Left lung (tissue), 10 donors: ENCODE data around the gene SMTNL2. TPM values are rescaled to one million over a fixed set of nuclear protein-coding genes. Genes with fewer than 3 reads are reported as not detected.
"Not testable (repeated sequence)": the region's sequence is repeated elsewhere in the genome, so short reads cannot be mapped to it uniquely, and the experiment has no call there.

Experiments used
- ATAC-seq: fragments of 200-7000 bp; cut with Tn5 transposase; one replicate; pipeline ENCODE4 v1.9.1; 2020; ENCODE audit warnings: moderate library complexity
- DNase-seq, 4 donors: peaks; one replicate each; pipeline ENCODE4 v3.0.0-alpha.2; 2013 to 2020
- H3K27ac ChIP-seq, 2 donors: fragments of 200-600 bp; sonication (generic) in 1 of 2; one replicate each; pipeline versions ENCODE4 v1.5.0 to v1.8.0; 2020 to 2021
- H3K27me3 ChIP-seq, 2 donors: fragments of 200-600 bp; sonication (generic) in 1 of 2; one replicate each; pipeline versions ENCODE4 v1.5.0 to v1.8.0; 2020 to 2021
- H3K36me3 ChIP-seq, 2 donors: fragments of 200-600 bp; sonication (generic) in 1 of 2; one replicate each; pipeline versions ENCODE4 v1.5.0 to v1.8.0; 2020 to 2021
- H3K4me1 ChIP-seq, 2 donors: fragments of 200-600 bp; one replicate each; pipeline ENCODE4 v1.8.0; 2021
- H3K4me3 ChIP-seq, 2 donors: fragments of 200-600 bp; sonication (generic) in 1 of 2; one replicate each; pipeline versions ENCODE4 v1.5.0 to v1.8.0; 2020 to 2021; ENCODE audit warnings: mild to moderate bottlenecking in 1 of 2
- H3K9me3 ChIP-seq, 2 donors: fragments of 200-600 bp; sonication (generic) in 1 of 2; one replicate each; pipeline versions ENCODE4 v1.5.0 to v1.8.0; 2020 to 2021
- intact Hi-C, 2 donors: fragments of 100-400 bp; cut with DNase I; formaldehyde crosslinking; loops; one replicate each; pipeline versions ENCODE4 v1.11.2 to v1.14.2; 2022
- polyA plus RNA-seq, 6 donors: library from polyadenylated mRNA; unstranded; fragments of 120-200 nt; gene quantifications; one replicate each; pipeline ENCODE4 v1.2.1, GENCODE V29; 2013; ENCODE audit not compliant: insufficient read length in 6 of 6
- total RNA-seq, 2 donors: library from RNA; stranded (reverse); fragmentation: NEBNext Ultra II Directional; extraction: Animal tissue kit (Norgen Biotek cat#: 25700); gene quantifications; one replicate each; pipeline ENCODE4 v1.2.1, GENCODE V29; 2021
- TF ChIP-seq, protein P1 (sequence below), 2 donors: fragments of 200-600 bp; sonication (generic) in 1 of 2; IDR thresholded peaks; one replicate each; pipeline versions ENCODE4 v1.5.0 to v1.8.0; 2021; ENCODE audit warnings: antibody characterized with exemption in 2 of 2
- donor health status: DM: no; HTN: yes; CAD: no.
- donor health status: DM: no; HTN: no; CAD: no.

The SMTNL2 gene
- total and polyA plus RNA-seq, 8 donors, result 5.5 to 25.8 (median 21.2) TPM

DNA sequence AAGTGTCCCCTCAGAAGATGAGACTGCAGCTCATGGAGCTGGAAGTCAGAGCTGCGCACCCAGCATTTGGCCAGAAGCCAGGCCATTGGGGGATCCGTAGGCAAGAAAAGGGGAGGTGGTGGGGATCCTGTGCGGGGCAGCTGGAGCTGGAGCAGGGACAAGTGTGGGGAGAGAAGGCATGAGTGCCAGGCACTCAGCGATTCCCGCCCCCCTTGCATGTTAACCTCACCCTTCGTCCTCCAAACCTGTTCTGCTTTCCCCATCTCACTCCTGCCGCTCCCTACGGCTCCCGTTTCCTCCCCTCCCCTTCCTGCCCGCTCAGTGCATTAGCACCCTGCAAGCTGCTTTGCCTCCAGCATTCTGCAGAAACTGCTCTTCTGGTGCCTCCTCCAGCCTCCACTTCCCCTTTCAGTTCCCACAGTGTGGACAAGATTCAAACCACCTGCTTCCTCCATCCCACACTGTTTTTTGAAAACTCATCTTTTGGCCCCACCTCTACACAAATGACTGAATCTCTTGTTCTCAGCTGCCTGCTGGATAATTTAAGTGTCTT, 51.6 kb downstream of the SMTNL2 start:
- Histone ChIP-seq H3K9me3 (no peaks in the 10 kb centered on the region), H3K27me3 (peaks cover 11 to 74% of the 10 kb centered on the region in 2 donors), H3K27ac (no peak overlapping the region), H3K4me3 (no peak overlapping the region), H3K4me1 (peaks cover 0 to 22% of the 10 kb centered on the region in 2 donors), H3K36me3 (no peaks in the 10 kb centered on the region)
- TF ChIP-seq, protein P1, sequence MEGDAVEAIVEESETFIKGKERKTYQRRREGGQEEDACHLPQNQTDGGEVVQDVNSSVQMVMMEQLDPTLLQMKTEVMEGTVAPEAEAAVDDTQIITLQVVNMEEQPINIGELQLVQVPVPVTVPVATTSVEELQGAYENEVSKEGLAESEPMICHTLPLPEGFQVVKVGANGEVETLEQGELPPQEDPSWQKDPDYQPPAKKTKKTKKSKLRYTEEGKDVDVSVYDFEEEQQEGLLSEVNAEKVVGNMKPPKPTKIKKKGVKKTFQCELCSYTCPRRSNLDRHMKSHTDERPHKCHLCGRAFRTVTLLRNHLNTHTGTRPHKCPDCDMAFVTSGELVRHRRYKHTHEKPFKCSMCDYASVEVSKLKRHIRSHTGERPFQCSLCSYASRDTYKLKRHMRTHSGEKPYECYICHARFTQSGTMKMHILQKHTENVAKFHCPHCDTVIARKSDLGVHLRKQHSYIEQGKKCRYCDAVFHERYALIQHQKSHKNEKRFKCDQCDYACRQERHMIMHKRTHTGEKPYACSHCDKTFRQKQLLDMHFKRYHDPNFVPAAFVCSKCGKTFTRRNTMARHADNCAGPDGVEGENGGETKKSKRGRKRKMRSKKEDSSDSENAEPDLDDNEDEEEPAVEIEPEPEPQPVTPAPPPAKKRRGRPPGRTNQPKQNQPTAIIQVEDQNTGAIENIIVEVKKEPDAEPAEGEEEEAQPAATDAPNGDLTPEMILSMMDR (IDR thresholded peaks at IDR 0.05), result no peak
- intact Hi-C loops, result no loop called here
- DNase-seq, result peak in 1 of 4 donors; percentile 43
- peak; percentile 56 for ATAC-seq

DNA sequence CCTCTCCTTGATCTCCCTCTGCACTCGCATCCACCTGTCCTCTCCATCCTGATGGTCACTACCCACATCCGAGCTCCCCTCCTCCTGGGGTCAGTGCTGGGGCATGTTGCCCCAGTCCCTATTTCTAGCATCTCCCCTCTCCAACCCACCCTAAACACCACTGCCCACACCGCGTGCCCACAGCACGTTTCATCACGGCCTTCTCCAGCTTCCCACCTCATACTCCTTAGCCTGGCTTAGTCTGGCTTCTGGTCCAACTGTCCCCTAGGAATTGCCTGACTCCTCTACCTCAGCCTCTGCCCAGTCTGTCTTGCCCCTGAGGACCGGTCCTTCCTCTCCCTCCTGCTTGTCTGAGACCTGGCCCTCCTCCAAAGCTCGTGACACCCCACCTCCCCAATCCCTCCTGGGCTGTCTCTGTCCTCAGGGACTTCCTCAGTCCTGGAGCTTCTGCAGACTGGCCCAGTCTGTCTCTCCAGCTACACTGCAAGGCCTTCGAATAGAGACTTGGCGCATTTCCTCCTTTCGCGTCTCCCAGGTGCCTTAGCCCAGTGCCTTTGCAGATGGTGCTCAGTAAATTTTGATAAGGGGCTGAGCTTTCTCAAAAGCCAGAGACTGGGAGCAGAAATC, 52.3 kb downstream of the SMTNL2 start:
- Histone ChIP-seq H3K4me3 (no peak overlapping the region), H3K9me3 (no peaks in the 10 kb centered on the region), H3K4me1 (peaks cover 0 to 28% of the 10 kb centered on the region in 2 donors), H3K36me3 (no peaks in the 10 kb centered on the region), H3K27me3 (peaks cover 18 to 78% of the 10 kb centered on the region in 2 donors), H3K27ac (no peak overlapping the region)
- intact Hi-C loops, result no loop called here
- DNase-seq (no peak), ATAC-seq (no peak)
- TF ChIP-seq, protein P1 (IDR thresholded peaks at IDR 0.05), result no peak

DNA sequence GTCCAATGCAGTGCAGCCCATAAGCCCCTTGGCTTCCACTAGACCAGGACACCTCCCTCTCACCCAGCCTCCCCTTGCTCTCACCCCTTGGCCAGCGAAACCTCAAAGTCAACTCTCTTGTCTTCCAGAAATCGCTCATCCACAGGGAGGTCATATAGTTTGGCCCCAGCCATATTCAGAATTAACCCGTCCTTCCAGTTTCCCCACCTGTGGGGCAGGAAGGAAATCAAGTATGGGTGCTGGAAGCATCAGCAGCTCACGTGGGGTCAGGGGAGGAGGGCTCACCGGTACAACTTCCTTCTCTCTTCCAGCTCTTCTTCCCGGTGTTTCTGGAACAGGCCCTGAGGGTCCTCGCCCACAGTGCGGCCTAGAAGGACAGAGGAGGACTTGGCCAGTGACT, 54.4 kb downstream of the SMTNL2 start:
- ATAC-seq, result not testable (repeated sequence)

DNA sequence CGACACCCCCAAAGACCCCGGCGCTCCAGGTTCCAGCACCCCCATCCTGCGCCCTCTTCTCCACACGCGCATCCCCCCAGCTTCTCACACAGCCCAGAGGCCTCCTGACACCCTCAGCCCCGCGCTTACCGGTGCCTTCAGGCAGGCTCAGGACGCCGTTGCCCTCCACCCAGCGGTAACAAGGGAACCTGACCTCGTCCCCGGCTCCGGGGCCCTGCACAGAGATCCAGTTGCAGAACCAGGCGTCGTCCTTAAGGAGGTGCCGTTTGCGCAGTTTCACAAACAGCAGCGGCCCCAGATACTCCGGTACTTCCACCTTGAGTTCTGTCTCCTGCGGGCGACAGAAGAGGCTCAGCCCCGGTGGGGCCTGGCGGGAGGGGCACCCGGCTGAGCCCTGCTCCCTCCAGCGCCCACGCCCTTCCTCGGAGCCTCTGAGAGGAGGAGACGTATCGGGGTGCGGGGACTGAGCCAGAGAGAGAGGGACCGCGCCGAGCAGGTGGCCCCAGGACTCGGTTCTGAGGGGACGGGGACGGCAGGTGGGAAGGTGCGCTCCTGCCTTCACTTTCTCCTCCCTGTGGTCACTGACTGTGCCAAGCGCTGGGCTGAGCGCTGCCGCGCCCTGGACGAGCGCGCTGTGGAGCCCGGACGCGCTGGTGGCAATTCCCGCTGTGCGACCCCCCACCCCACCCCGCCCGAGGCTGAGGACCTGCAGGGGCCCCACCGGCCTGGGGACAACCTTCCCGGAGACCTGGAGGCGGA, 55.2 kb downstream of the SMTNL2 start:
- H3K36me3 ChIP-seq, intact Hi-C loops, H3K9me3 ChIP-seq, H3K4me3 ChIP-seq, H3K27ac ChIP-seq: not testable (repeated sequence)
- DNase-seq (peak in 1 of 4 donors; percentile 68), ATAC-seq (peak; percentile 47)
- Histone ChIP-seq H3K4me1 (peaks cover 0 to 29% of the 10 kb centered on the region in 2 donors), H3K27me3 (peaks cover 34 to 95% of the 10 kb centered on the region in 2 donors)

More for the DNA sequence above, 54.4 kb downstream of the SMTNL2 start:
- H3K36me3 ChIP-seq, DNase-seq, intact Hi-C loops, H3K27ac ChIP-seq, H3K4me3 ChIP-seq, H3K9me3 ChIP-seq: not testable (repeated sequence)
- H3K27me3 ChIP-seq, result peaks cover 34 to 93% of the 10 kb centered on the region in 2 donors
- H3K4me1 ChIP-seq, result peaks cover 0 to 29% of the 10 kb centered on the region in 2 donors

DNA sequence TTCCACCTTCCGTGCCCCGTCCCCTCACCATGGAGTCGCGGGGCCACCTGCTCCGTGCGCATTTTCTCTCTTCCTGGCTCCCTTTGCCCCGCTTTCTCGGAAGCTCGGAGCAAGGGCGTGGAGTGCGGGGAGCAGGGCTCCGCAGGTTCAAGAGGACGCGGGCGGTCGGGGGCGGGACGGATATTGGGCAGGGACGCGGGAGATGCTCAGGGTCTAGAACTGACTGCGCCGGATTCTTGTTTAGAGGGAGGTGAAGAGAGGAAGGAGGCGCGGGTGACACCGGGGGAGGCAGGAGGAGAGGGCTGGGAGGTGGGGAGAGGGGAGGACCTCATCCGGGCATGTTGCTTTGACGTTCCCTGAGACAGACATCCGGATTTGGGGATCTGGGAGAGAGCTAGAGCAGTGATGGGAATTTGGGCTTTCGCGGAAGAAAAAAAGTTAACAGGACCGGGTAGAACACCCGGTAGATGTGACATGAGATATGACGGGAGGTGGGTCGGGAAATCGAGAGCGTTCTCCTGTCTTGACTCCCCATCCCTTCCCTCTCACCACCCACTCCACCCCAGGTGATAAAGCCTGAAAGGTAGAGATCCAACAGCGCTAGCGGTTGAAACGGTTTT, 56.4 kb downstream of the SMTNL2 start:
- H3K27me3 ChIP-seq, result peaks cover 27 to 95% of the 10 kb centered on the region in 2 donors
- intact Hi-C loops, ATAC-seq, H3K4me3 ChIP-seq, H3K9me3 ChIP-seq, H3K36me3 ChIP-seq, H3K27ac ChIP-seq: not testable (repeated sequence)
- peaks cover 0 to 25% of the 10 kb centered on the region in 2 donors for H3K4me1 ChIP-seq
- DNase-seq, result peak in 1 of 4 donors; percentile 75

DNA sequence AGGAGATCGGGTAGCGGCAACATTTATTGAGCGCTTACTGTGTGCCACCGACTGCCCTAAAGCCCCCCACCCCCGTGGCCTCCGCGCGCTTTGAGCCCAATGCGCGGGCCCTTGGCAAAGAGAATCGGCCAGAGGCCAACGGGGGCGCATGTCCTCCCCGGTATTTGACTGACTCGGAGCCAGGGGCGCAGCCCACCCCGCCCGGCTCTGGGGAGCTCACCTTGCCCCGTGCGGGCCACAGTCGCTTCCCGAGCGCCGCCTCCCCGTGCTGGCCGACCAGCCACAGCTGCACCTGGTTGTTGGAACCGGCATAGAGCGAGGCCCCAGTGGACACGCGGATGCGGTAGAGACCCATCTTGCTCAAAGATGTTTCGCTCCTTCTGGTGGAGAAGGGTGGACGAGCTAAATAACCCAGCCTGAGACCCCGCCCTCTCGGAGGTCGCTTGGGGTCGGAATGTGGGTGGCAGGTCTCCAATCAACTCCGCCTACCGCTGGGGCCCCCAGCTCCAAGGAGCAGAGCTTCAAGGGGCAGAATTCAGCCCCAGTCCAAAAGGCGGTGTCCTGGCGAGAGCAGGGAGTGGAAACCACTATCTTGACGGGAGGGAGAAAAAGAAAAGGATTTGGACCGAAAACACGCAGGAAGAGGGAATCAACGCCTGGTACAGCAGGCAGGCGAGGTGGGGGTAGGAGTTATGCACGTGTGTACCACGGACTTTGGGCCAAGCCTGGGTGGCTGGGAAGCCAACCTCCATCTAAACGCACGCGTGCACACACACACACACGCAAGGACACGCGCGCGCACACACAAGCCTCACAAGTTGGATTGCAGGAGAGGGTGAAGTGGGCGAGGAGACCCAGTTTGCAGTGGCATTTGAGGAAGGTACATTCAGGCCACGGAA, 57.2 kb downstream of the SMTNL2 start, which contains the start of gene ALOX15:
TSS of gene ALOX15 (minus strand) at position 382 of the 899 bp plus-strand sequence. CDS start at position 355, 27 bp downstream.
- Histone ChIP-seq H3K4me1 (peaks cover 0 to 16% of the 10 kb centered on the region in 2 donors), H3K4me3 (no peak within 1 kb of the TSS), H3K27me3 (peaks cover 26 to 88% of the 10 kb centered on the region in 2 donors), H3K9me3 (no peaks in the 10 kb centered on the region), H3K36me3 (no peaks in the 10 kb centered on the region), H3K27ac (no peak within 1 kb of the TSS)
- intact Hi-C loops, result no loop called here
- TF ChIP-seq, protein P1 (IDR thresholded peaks at IDR 0.05), result no peak
- ATAC-seq, result no peak
- DNase-seq, result peak in 1 of 4 donors; percentile 79
